ENCODE measurements around the gene NTN5. TPM values are rescaled to one million over a fixed set of nuclear protein-coding genes. Genes with fewer than 3 reads are reported as not detected.
"Not testable (repeated sequence)": the region's sequence is repeated elsewhere in the genome, so short reads cannot be mapped to it uniquely, and the experiment has no call there.

NTN5 gene
- total and polyA plus RNA-seq, 9 of the 15 experiments (the other 6 are each of a cell fraction or from before 2014, with no cell fraction given): not detected

DNA sequence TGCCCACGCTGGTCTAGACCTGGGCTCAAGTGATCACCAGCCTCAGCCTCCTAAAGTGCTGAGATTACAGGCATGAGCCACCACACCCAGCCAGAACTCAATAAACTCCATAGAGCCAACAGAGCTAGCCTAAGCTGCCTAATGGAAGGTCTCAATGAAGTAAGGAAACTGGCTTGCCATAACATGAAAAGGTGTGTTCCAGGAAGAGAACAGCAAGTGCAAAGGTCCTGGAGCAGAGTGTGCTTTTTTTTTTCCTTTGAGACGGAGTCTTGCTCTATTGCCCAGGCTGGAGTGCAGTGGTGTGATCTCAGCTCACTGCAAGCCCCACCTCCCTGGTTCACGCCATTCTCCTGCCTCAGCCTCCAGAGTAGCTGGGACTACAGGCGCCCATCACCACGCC lies 15.0 kb downstream of the NTN5 start:
- H3K9me1 ChIP-seq (ENCODE audit: control insufficient read depth, insufficient read depth, low read length); H3K4me3 ChIP-seq; CTCF ChIA-PET (ENCODE audit: low intra/inter-chr PET ratio); DNase-seq (ENCODE audit: extremely low read depth in 1 of 4, low spot score in 3 of 4); H3K36me3 ChIP-seq (ENCODE audit: control insufficient read depth, insufficient read depth, low read length); H3K9me3 ChIP-seq (replicated peaks; ENCODE audit: control insufficient read depth, insufficient read depth, low read depth, low read length); H3K4me2 ChIP-seq (ENCODE audit: insufficient read depth, low read length); H3K79me2 ChIP-seq (ENCODE audit: control insufficient read depth, insufficient read depth, low read length); BruUV-seq (replicated peaks); H3K9ac ChIP-seq (ENCODE audit: insufficient read depth in 1 of 2, low read depth in 2 of 2, low read length in 2 of 2); in situ Hi-C loops (cut with MboI); H3K27ac ChIP-seq (ENCODE audit: extremely low read depth, low read depth, low read length); FAIRE-seq; H2AFZ ChIP-seq (ENCODE audit: low read depth, low read length); H3K27me3 ChIP-seq (ENCODE audit: control insufficient read depth in 2 of 2, insufficient read depth in 2 of 2, low read length in 2 of 2); ATAC-seq; H4K20me1 ChIP-seq (replicated peaks; ENCODE audit: control insufficient read depth, insufficient read depth, low read length); intact Hi-C loops (cut with micrococcal nuclease): not testable (repeated sequence)
- POLR2A ChIA-PET: interaction anchor here (0.6 to 0.9 kb wide), 2 partner anchors 12 to 362 kb away, joined by 3 to 5 read pairs; partner anchors contain the start of gene CA11
- peaks cover 12 to 35% of the 10 kb centered on the region in 2 experiments for H3K4me1 ChIP-seq (replicated peaks in 1 of 2; ENCODE audit: control insufficient read depth in 2 of 2, insufficient read depth in 2 of 2, low read length in 2 of 2)
- WGBS (ENCODE audit: insufficient coverage, low coverage, missing lambda C conversion rate): 54% methylated on average over 2 of the region's 5 CpGs
- TF ChIP-seq RBM25 (IDR thresholded peaks at IDR 0.05; ENCODE audit: low read depth, low read length, severe bottlenecking) (peak; percentile 12), BCOR (IDR thresholded peaks at IDR 0.05) (peak; percentile 33; the same call in 1 of the 2 replicates)

DNA sequence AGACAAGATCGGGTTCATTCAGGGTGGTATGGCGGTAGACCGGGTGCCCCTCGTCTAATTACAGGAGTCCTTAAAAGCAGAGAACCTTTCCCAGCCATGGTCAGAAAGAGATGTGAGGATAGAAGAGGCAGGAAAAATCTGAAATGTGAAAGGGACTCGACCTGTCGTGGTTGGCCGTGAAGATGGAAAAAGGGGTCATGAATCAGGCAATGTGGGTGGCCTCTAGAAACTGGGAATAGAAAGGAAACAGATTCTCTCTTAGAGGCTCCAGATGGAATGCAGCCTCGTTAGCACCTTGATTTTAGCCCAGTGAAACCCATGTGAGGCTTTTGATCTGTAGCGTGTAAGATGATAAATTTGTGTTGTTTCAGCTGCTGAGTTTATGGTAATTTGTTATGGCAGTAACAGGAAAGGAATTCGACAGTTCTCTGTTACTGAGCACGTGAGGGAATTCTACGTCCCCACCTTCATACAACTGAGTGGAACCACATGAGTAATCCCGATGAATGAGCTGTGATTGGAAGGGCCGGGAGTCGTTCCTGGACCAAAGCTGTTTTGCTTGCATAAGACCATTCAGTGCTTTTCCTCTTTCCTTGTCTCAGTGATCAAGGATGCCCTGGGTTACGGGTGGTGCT lies 15.9 kb downstream of the NTN5 start:
- ATAC-seq: no peak
- ChIA-PET POLR2A (interaction anchor here (0.6 to 0.9 kb wide), 4 partner anchors 11 to 363 kb away, joined by 3 to 5 read pairs (median 3); partner anchors contain the start of gene CA11), CTCF (ENCODE audit: low intra/inter-chr PET ratio) (no interaction called here)
- Histone ChIP-seq H3K4me3 (no peak overlapping the region), H3K9me1 (ENCODE audit: control insufficient read depth, insufficient read depth, low read length) (no peaks in the 10 kb centered on the region), H2AFZ (ENCODE audit: low read depth, low read length) (peak overlapping the region; percentile 56), H3K9ac (ENCODE audit: insufficient read depth in 1 of 2, low read depth in 2 of 2, low read length in 2 of 2) (peak overlapping the region in 1 of 2 experiments; percentile 30; a peak in 1 of 4 replicates), H3K4me2 (ENCODE audit: insufficient read depth, low read length) (no peak overlapping the region), H3K27ac (ENCODE audit: extremely low read depth, low read depth, low read length) (no peak overlapping the region), H3K36me3 (ENCODE audit: control insufficient read depth, insufficient read depth, low read length) (no peaks in the 10 kb centered on the region), H3K9me3 (replicated peaks; ENCODE audit: control insufficient read depth, insufficient read depth, low read depth, low read length) (no peaks in the 10 kb centered on the region), H3K4me1 (replicated peaks in 1 of 2; ENCODE audit: control insufficient read depth in 2 of 2, insufficient read depth in 2 of 2, low read length in 2 of 2) (peaks cover 14 to 40% of the 10 kb centered on the region in 2 experiments), H3K79me2 (ENCODE audit: control insufficient read depth, insufficient read depth, low read length) (no peaks in the 10 kb centered on the region), H4K20me1 (replicated peaks; ENCODE audit: control insufficient read depth, insufficient read depth, low read length) (no peaks in the 10 kb centered on the region), H3K27me3 (ENCODE audit: control insufficient read depth in 2 of 2, insufficient read depth in 2 of 2, low read length in 2 of 2) (no peaks in the 10 kb centered on the region)
- BruUV-seq (replicated peaks): no TSS peak
- in situ Hi-C loops (cut with MboI): no loop called here
- no peak for FAIRE-seq
- TF ChIP-seq MAFG (tag; conservative IDR thresholded peaks at IDR 0.05) (no peak), CEBPB (tag; IDR thresholded peaks at IDR 0.05) (no peak), DDX20 (tag; IDR thresholded peaks at IDR 0.05; ENCODE audit: low read depth) (no peak), MTA3 (IDR thresholded peaks at IDR 0.05; ENCODE audit: borderline replicate concordance) (no peak), TSC22D4 (tag; IDR thresholded peaks at IDR 0.05) (no peak), XRCC4 (IDR thresholded peaks at IDR 0.05; ENCODE audit: extremely low read depth, insufficient read depth, insufficient read length) (no peak), MAZ (CRISPR knock-in tag; conservative IDR thresholded peaks at IDR 0.05 in 1 of 2, IDR thresholded peaks at IDR 0.05 in 1 of 2) (no peak), NRF1 (conservative IDR thresholded peaks at IDR 0.05 in 1 of 2, IDR thresholded peaks at IDR 0.05 in 1 of 2) (no peak)
- TF ChIP-seq, protein P1, sequence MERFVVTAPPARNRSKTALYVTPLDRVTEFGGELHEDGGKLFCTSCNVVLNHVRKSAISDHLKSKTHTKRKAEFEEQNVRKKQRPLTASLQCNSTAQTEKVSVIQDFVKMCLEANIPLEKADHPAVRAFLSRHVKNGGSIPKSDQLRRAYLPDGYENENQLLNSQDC (CRISPR knock-in tag; IDR thresholded peaks at IDR 0.05): no peak
- TF ChIP-seq, protein P2, sequence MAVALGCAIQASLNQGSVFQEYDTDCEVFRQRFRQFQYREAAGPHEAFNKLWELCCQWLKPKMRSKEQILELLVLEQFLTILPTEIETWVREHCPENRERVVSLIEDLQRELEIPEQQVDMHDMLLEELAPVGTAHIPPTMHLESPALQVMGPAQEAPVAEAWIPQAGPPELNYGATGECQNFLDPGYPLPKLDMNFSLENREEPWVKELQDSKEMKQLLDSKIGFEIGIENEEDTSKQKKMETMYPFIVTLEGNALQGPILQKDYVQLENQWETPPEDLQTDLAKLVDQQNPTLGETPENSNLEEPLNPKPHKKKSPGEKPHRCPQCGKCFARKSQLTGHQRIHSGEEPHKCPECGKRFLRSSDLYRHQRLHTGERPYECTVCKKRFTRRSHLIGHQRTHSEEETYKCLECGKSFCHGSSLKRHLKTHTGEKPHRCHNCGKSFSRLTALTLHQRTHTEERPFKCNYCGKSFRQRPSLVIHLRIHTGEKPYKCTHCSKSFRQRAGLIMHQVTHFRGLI (CRISPR knock-in tag; IDR thresholded peaks at IDR 0.05): no peak
- DNase-seq (ENCODE audit: extremely low read depth in 1 of 4, low spot score in 3 of 4): no peak
- intact Hi-C loops (cut with micrococcal nuclease): no loop called here
- 42% methylated on average over 16 of the region's 16 CpGs for WGBS (ENCODE audit: insufficient coverage, low coverage, missing lambda C conversion rate)
